GM12873 (cell line): ENCODE data around the gene SGIP1.

Source experiments
- CTCF ChIP-seq: IDR thresholded peaks from 2 replicates; pipeline ENCODE4 v1.5.1; 2012; ENCODE audit warnings: low read depth, mild to moderate bottlenecking, moderate library complexity, low read length, control low read depth; ENCODE audit not compliant: insufficient read depth; ENCODE audit errors: missing control alignments

Gene SGIP1

GRCh38 chr1:66506991-66507390, 27.0 kb upstream of the SGIP1 start:
- TF ChIP-seq CTCF = no peak

GRCh38 chr1:66510407-66510806, 23.5 kb upstream of the SGIP1 start:
- TF ChIP-seq CTCF = no peak

GRCh38 chr1:66511118-66511517, 22.8 kb upstream of the SGIP1 start:
- no peak for TF ChIP-seq CTCF

- no peak for TF ChIP-seq CTCF
These were observed 16.0 kb upstream of the SGIP1 start for GRCh38 chr1:66517959-66518358.

- TF ChIP-seq CTCF = no peak
These were observed 15.3 kb upstream of the SGIP1 start for GRCh38 chr1:66518654-66519053.

GRCh38 chr1:66519992-66520391, 14.0 kb upstream of the SGIP1 start:
- no peak for TF ChIP-seq CTCF

- no peak for TF ChIP-seq CTCF
These were observed 13.3 kb upstream of the SGIP1 start for GRCh38 chr1:66520655-66521054.
